HG02623 (cell line): ENCODE measurements around the gene INSC.

Experiments used
- ATAC-seq: cut with Tn5 transposase; IDR thresholded peaks from one replicate; pipeline ENCODE4 v1.9.1; 2021; ENCODE audit warnings: moderate library complexity; ENCODE audit not compliant: unreplicated experiment

The INSC gene

GRCh38 chr11:15146271-15147003 lies 31.7 kb downstream of the INSC start:
- no peak for ATAC-seq

DNA sequence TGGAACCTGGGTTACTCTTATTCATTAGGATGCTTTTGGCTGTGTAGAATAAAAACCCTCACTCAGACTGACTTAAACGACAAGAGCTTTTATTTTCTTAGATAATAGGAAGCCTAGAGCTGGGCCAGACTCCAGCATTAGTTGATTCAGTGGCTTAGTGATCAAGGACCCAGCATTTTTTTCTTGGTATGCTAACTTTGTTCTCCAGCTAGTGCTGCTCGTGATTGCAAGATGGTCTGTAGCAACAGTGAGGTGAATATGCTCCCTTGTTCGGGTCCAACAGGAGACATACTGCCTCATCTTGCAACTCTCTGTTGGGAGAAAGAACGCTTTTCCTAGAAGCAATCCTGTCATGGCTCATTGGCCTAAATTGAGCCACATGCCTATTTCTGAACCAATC lies 33.4 kb downstream of the INSC start:
- no peak for ATAC-seq

GRCh38 chr11:15149050-15149449 lies 34.3 kb downstream of the INSC start:
- no peak for ATAC-seq

DNA sequence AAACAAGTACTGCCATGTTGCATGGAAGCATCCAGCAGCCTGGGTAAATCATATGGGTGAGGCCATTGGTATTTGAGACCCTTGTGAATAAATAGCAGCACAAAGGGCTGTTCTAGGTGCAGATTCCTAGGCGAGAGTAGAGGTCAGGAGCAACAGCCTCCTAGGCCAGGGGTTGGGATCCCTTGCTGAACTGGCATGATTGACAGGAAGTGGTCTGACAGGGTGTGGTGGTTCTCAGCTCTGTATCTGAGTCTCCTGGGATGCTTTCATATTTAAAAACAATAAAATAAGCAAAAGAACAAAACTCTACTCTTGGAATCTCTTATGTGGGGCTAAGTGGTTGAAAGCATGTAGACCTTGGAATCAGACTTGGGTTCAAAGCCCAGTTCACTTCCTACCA lies 35.8 kb downstream of the INSC start:
- ATAC-seq, result no peak

- no peak for ATAC-seq
Measured at GRCh38 chr11:15153231-15153630, 38.5 kb downstream of the INSC start.

DNA sequence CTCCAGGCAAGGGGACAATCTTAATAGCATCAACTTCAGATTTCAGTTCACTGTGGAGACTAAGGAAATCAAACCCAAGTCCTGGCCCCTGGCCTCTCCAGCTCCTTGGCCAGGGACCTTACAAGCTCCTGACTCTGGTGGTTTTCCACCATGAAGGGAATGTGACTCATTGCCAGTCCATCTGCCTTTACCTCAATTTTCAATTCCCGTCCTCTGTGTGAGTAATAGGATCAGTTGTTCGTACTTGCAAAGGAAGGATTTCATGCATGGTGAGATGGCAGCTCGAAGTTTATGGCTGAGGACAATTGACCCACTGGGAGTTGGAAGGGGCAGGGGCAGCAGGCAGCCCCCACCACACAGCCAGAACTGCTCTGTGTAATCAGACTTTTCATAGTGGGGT lies 42.5 kb downstream of the INSC start:
- ATAC-seq, result no peak

GRCh38 chr11:15157606-15158137 lies 42.9 kb downstream of the INSC start:
- ATAC-seq, result no peak

- no peak for ATAC-seq
Measured at GRCh38 chr11:15158351-15159015, 43.8 kb downstream of the INSC start.

DNA sequence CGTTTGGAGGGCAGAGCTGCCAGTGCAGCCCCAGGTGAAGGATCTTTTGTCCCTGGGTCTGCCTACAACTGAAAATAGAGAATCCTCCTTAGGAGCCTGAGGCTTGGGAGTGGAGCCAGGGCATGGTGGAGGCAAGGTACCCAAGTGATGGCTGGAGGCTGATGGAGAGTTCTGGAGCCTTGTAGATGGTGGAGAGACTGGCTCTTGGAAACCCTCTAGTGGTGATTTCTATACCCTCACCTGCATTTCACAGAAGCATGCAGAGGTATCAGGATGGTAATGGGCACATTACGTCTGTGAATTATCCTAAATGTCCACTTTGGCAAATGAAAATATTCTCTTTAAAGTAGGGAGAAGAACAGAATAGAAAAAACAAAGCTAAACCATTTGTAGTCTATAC lies 44.4 kb downstream of the INSC start:
- peak; percentile 71 for ATAC-seq

- no peak for ATAC-seq
Measured at GRCh38 chr11:15161790-15162189, 47.1 kb downstream of the INSC start.

- ATAC-seq, result no peak
Measured at GRCh38 chr11:15163136-15163535, 48.4 kb downstream of the INSC start.

GRCh38 chr11:15166204-15166603 lies 51.5 kb downstream of the INSC start:
- no peak for ATAC-seq

GRCh38 chr11:15169815-15170551 lies 55.3 kb downstream of the INSC start:
- no peak for ATAC-seq

- ATAC-seq, result no peak
Measured at GRCh38 chr11:15170698-15171097, 56.0 kb downstream of the INSC start.

DNA sequence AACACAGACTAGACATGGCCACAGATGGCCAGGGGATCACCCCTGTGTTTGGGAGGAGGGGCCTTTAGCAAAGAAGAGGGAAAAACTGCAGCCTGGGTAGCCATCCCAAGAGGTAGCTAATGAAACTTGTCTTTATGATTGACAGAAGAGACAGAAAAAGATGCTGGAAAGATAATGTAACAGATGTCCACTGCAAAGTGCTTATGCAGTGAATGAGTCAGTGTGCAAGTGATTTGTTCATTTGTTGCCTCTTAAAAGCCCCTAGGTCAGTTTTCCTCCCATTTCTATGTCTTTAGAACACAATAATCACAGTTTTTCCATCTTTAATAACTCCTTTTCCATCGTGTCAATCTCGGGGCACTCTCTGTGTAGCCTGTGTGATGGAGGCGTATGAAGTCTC lies 57.2 kb downstream of the INSC start:
- no peak for ATAC-seq

- ATAC-seq, result no peak
Measured at GRCh38 chr11:15175831-15176230, 61.1 kb downstream of the INSC start.

DNA sequence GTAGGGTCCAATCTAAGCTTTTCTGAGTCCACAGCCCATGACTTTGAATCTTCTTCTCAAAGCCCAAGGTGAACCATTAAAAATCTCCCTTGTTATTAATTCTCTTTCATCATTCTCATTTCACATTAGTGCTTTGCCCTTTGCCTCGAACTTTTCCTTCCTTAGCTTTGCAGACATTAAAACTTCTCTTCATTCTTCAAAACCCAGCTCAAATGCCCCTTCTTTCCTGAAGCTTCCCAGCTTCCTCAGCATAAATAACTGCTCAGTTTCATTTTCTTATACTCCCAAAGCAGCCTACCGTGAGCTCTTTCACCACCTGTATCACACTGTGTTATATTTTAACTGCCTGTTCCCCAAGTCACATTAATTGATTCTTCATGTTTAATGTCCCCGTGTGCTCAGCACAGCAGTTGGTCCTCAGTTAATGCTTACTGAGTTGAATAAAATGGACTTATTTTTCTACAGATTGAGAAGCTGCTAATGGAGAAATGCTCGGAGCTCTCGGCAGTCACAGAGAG lies 62.0 kb downstream of the INSC start:
- no peak for ATAC-seq

GRCh38 chr11:15177491-15177890 lies 62.8 kb downstream of the INSC start:
- no peak for ATAC-seq

- no peak for ATAC-seq
Measured at GRCh38 chr11:15178214-15178613, 63.5 kb downstream of the INSC start.

DNA sequence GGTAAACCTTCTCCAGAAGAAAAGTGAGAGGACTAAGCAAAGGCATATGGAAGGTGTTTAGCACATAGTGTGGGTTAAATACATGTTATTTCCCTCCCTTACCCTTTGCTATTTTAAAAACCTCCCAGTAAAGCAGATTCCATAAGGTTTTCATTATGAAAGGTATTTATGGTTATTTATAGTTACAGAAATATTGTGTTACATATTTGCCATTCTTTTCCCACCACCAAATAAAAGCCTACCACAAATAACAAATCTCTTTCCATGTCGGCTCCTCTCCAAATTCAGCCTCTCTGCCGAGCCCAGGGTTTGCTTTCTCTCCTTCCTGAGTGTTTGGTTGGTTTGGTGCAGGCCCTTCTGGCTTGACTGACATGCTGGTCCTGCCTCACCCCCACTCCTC lies 64.4 kb downstream of the INSC start:
- ATAC-seq, result no peak

DNA sequence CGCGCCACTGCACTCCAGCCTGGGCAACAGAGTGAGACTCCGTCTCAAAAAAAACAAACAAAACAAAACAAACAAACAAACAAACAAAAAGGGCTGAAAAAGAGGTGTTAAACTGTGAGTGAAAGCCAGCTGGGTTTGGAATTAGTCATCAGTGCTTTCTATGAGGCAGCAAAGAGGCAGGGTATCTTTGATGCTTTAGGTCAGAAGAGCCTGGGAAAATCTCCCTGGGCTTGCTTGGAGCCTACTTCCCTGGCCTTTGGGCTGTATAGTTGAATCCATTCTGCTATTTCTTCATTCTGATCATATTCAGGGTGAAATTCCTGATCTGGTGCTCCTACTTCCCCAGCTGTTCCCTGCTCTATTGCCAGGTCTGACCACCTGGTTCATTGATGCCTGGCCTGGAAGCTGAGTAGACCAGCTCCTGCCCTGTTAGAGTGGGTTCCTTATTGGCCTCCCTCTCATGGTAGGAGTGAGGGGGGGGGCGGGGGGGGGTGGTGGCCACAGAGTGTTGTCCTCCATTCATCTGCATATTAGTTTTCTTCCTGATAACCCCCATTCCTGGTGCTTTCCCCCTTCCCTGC lies 65.6 kb downstream of the INSC start:
- peak; percentile 78 for ATAC-seq
